HepG2 (cell line): ENCODE measurements around the gene SRD5A1. TPM values are rescaled to one million over a fixed set of nuclear protein-coding genes. Genes with fewer than 3 reads are reported as not detected.

ENCODE experiments used
- BHLHE40 ChIP-seq: IDR thresholded peaks from 2 replicates; pipeline ENCODE4 v1.6.1; 2011; ENCODE audit warnings: low read length, improper control_type of control experiment
- CENPBD1 ChIP-seq: sonication (generic); formaldehyde crosslinking; IDR thresholded peaks from 2 replicates; pipeline ENCODE4 v1.8.0; 2022; ENCODE audit warnings: missing genetic modification reagents, low read depth, mild to moderate bottlenecking, borderline replicate concordance
- CHCHD3 ChIP-seq: sonication (generic); formaldehyde crosslinking; IDR thresholded peaks from 2 replicates; pipeline ENCODE4 v1.8.0; 2022; ENCODE audit warnings: mild to moderate bottlenecking, missing genetic modification reagents, moderate library complexity
- DMAP1 ChIP-seq: IDR thresholded peaks from 2 replicates; pipeline ENCODE4 v1.6.1; 2016
- HOXA7 ChIP-seq: sonication (generic); formaldehyde crosslinking; IDR thresholded peaks from 2 replicates; pipeline ENCODE4 v1.8.1; 2022; ENCODE audit warnings: mild to moderate bottlenecking, missing genetic modification reagents, moderate library complexity
- IRX3 ChIP-seq: sonication (generic); formaldehyde crosslinking; IDR thresholded peaks from 2 replicates; pipeline ENCODE4 v1.8.1; 2023; ENCODE audit warnings: mild to moderate bottlenecking, low read depth, missing genetic modification reagents, borderline replicate concordance
- KLF12 ChIP-seq: sonication (generic); formaldehyde crosslinking; IDR thresholded peaks from 2 replicates; pipeline ENCODE4 v1.4.0; 2020; ENCODE audit warnings: missing genetic modification reagents, borderline replicate concordance
- MED13 ChIP-seq: sonication (generic); formaldehyde crosslinking; IDR thresholded peaks from 2 replicates; pipeline ENCODE4 v1.5.0; 2020; ENCODE audit warnings: missing genetic modification reagents
- NCOA1 ChIP-seq: sonication (generic); formaldehyde crosslinking; IDR thresholded peaks from 2 replicates; pipeline ENCODE4 v1.9.0; 2021; ENCODE audit warnings: missing genetic modification reagents
- PHF5A ChIP-seq: IDR thresholded peaks from one replicate; pipeline ENCODE4 v1.6.1; 2018; ENCODE audit warnings: low read depth, missing genetic modification reagents; ENCODE audit not compliant: unreplicated experiment
- POLR2A ChIP-seq, 2 experiments: IDR thresholded peaks; 2 replicates each; pipeline ENCODE4 v1.6.1; 2011; ENCODE audit warnings: low read depth in 2 of 2, low read length in 2 of 2, mild to moderate bottlenecking in 1 of 2, moderate library complexity in 1 of 2; ENCODE audit not compliant: insufficient read depth in 1 of 2
- RARA ChIP-seq: IDR thresholded peaks from 2 replicates; pipeline ENCODE4 v1.6.1; 2016; ENCODE audit warnings: missing genetic modification reagents, missing compliant biosample characterization
- RELA ChIP-seq: sonication (generic); formaldehyde crosslinking; IDR thresholded peaks from 2 replicates; pipeline ENCODE4 v1.4.0; 2020; ENCODE audit warnings: missing genetic modification reagents
- SALL2 ChIP-seq: sonication (generic); formaldehyde crosslinking; IDR thresholded peaks from 2 replicates; pipeline ENCODE4 v1.8.1; 2023; ENCODE audit warnings: mild to moderate bottlenecking, missing genetic modification reagents, inconsistent platforms
- SP4 ChIP-seq: sonication (generic); formaldehyde crosslinking; IDR thresholded peaks from 2 replicates; pipeline ENCODE4 v1.8.1; 2023; ENCODE audit warnings: mild to moderate bottlenecking, missing genetic modification reagents
- TAF1 ChIP-seq: sonication (generic); formaldehyde crosslinking; IDR thresholded peaks from 2 replicates; pipeline ENCODE4 v1.4.0; 2020; ENCODE audit warnings: missing genetic modification reagents
- ZNF260 ChIP-seq: sonication (generic); formaldehyde crosslinking; IDR thresholded peaks from 2 replicates; pipeline ENCODE4 v1.4.0; 2020; ENCODE audit warnings: missing genetic modification reagents, low read depth, mild to moderate bottlenecking, borderline replicate concordance
- ZNF281 ChIP-seq: sonication (generic); formaldehyde crosslinking; IDR thresholded peaks from 2 replicates; pipeline ENCODE4 v1.4.0; 2020; ENCODE audit warnings: missing genetic modification reagents, borderline replicate concordance
- ZNF501 ChIP-seq: sonication (generic); formaldehyde crosslinking; IDR thresholded peaks from 2 replicates; pipeline ENCODE4 v1.5.1; 2020; ENCODE audit warnings: mild to moderate bottlenecking, moderate library complexity, missing genetic modification reagents
- ZNF546 ChIP-seq: sonication (generic); formaldehyde crosslinking; conservative IDR thresholded peaks from 2 replicates; pipeline ENCODE4 v1.8.1; 2023; ENCODE audit warnings: mild to moderate bottlenecking, missing genetic modification reagents
- ZNF557 ChIP-seq: sonication (generic); formaldehyde crosslinking; IDR thresholded peaks from 2 replicates; pipeline ENCODE4 v1.4.0; 2020; ENCODE audit warnings: missing genetic modification reagents
- ZNF792 ChIP-seq: IDR thresholded peaks from 2 replicates; pipeline ENCODE4 v1.6.1; 2016
- ZNF879 ChIP-seq: sonication (generic); formaldehyde crosslinking; IDR thresholded peaks from 2 replicates; pipeline ENCODE4 v1.8.1; 2023; ENCODE audit warnings: missing genetic modification reagents
- polyA plus RNA-seq, 8 experiments: library from polyadenylated mRNA; depleted of rRNA in 3 of 8; stranded (reverse) in 7 of 8; unstranded in 1 of 8; fragments of >200 nt; fragmentation: Illumina TruSeq in 4 of 8; extraction: Trizol in 4 of 8; gene quantifications; 2 replicates each; pipeline versions ENCODE4 v1.2.1 to v1.2.3, GENCODE V29; 2011 to 2016; ENCODE audit warnings: low read depth in 4 of 8, missing spikeins in 1 of 8, mixed read lengths in 1 of 8; ENCODE audit not compliant: insufficient read depth in 1 of 8
- total RNA-seq, 5 experiments: library from RNA; depleted of rRNA; stranded (reverse); fragments of >200 nt; fragmentation: Illumina TruSeq; extraction: Trizol; gene quantifications; 2 replicates each; pipeline ENCODE4 v1.2.3, GENCODE V29; 2016; ENCODE audit warnings: low read depth in 1 of 5
- TF ChIP-seq, protein P1 (sequence below): sonication (generic); formaldehyde crosslinking; IDR thresholded peaks from 2 replicates; pipeline ENCODE4 v1.5.0; 2020; ENCODE audit warnings: missing genetic modification reagents
- TF ChIP-seq, protein P2 (sequence below): sonication (generic); formaldehyde crosslinking; IDR thresholded peaks from 2 replicates; pipeline ENCODE4 v1.8.1; 2023; ENCODE audit warnings: missing genetic modification reagents, mild to moderate bottlenecking, borderline replicate concordance
- TF ChIP-seq, protein P3 (sequence below): IDR thresholded peaks from 2 replicates; pipeline ENCODE4 v1.6.1; 2016; ENCODE audit warnings: missing compliant biosample characterization, missing genetic modification reagents, borderline replicate concordance

The SRD5A1 gene
- total and polyA plus RNA-seq, 2 of the 13 experiments (the other 11 are each of a cell fraction or from before 2014, with no cell fraction given): 6.1 to 9.9 TPM

GRCh38 chr5:6712577-6713273 lies 79.5 kb downstream of the SRD5A1 start (continued):
- TF ChIP-seq, protein P1, sequence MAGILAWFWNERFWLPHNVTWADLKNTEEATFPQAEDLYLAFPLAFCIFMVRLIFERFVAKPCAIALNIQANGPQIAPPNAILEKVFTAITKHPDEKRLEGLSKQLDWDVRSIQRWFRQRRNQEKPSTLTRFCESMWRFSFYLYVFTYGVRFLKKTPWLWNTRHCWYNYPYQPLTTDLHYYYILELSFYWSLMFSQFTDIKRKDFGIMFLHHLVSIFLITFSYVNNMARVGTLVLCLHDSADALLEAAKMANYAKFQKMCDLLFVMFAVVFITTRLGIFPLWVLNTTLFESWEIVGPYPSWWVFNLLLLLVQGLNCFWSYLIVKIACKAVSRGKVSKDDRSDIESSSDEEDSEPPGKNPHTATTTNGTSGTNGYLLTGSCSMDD: no peak
- TF ChIP-seq TAF1 (peak; percentile 64), ZNF281 (CRISPR knock-in tag) (peak; percentile 18; the same call in 1 of the 2 replicates), CHCHD3 (0 out of 2 replicates have a peak, but pooled peaks have one; percentile 53), SP4 (CRISPR knock-in tag) (peak; percentile 82), HOXA7 (CRISPR knock-in tag) (no peak), RARA (peak; percentile 65), BHLHE40 (peak; percentile 55), ZNF792 (no peak; the same call in 1 of the 2 replicates), SALL2 (CRISPR knock-in tag) (peak; percentile 71), NCOA1 (CRISPR knock-in tag) (peak; percentile 58; the same call in 1 of the 2 replicates), RELA (CRISPR knock-in tag) (0 out of 2 replicates have a peak, but pooled peaks have one; percentile 49), DMAP1 (CRISPR knock-in tag) (peak; percentile 95), PHF5A (CRISPR knock-in tag) (no peak), ZNF879 (CRISPR knock-in tag) (peak; percentile 92; the same call in 1 of the 2 replicates), KLF12 (CRISPR knock-in tag) (peak; percentile 94), MED13 (CRISPR knock-in tag) (peak; percentile 64; the same call in 1 of the 2 replicates), ZNF260 (no peak), ZNF557 (CRISPR knock-in tag) (0 out of 2 replicates have a peak, but pooled peaks have one; percentile 28), CENPBD1 (CRISPR knock-in tag) (peak; percentile 71; the same call in 1 of the 2 replicates), IRX3 (CRISPR knock-in tag) (0 out of 2 replicates have a peak, but pooled peaks have one; percentile 29), ZNF546 (CRISPR knock-in tag) (peak; percentile 97), ZNF501 (CRISPR knock-in tag) (peak; percentile 98), POLR2A (IDR thresholded peaks at IDR 0.05; ENCODE audit: insufficient read depth in 1 of 2, low read depth in 2 of 2, low read length in 2 of 2) (peak in 1 of 2 experiments; percentile 71; a peak in 2 of 4 replicates)
- TF ChIP-seq, protein P2, sequence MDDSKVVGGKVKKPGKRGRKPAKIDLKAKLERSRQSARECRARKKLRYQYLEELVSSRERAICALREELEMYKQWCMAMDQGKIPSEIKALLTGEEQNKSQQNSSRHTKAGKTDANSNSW (CRISPR knock-in tag): peak; percentile 98; the same call in 1 of the 2 replicates
- TF ChIP-seq, protein P3, sequence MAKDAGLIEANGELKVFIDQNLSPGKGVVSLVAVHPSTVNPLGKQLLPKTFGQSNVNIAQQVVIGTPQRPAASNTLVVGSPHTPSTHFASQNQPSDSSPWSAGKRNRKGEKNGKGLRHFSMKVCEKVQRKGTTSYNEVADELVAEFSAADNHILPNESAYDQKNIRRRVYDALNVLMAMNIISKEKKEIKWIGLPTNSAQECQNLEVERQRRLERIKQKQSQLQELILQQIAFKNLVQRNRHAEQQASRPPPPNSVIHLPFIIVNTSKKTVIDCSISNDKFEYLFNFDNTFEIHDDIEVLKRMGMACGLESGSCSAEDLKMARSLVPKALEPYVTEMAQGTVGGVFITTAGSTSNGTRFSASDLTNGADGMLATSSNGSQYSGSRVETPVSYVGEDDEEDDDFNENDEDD (CRISPR knock-in tag): peak; percentile 89
